Activated B cell treated with CpG ODN at 0.5 μM for 24 hours (primary cell): ENCODE measurements around the gene PGM2. TPM values are rescaled to one million over a fixed set of nuclear protein-coding genes. Genes with fewer than 3 reads are reported as not detected.

Experiments used
- ATAC-seq: fragments of 200-7000 bp; cut with Tn5 transposase; one replicate; pipeline ENCODE4 v1.10.0; 2021; ENCODE audit warnings: low read depth, mild to moderate bottlenecking, moderate library complexity
- CTCF ChIA-PET: fragments of 350-600 bp; sonication (Branson Sonifier 250); formaldehyde crosslinking; loops from one replicate; lab custom pipeline; 2021; ENCODE audit warnings: antibody characterized with exemption; lab: Charles Lee
- POLR2A ChIA-PET: fragments of 350-600 bp; sonication (Branson Sonifier 250); formaldehyde crosslinking; loops from one replicate; lab custom pipeline; 2021; ENCODE audit warnings: antibody characterized with exemption; lab: Charles Lee
- DNase-seq: peaks from one replicate; pipeline ENCODE4 v3.0.0; 2022
- H3K27ac Mint-ChIP-seq: one replicate; pipeline ENCODE4 v1.8.0; 2020; ENCODE audit warnings: mixed read lengths
- H3K27me3 Mint-ChIP-seq: one replicate; pipeline ENCODE4 v1.8.0; 2021; ENCODE audit warnings: mixed read lengths
- H3K36me3 Mint-ChIP-seq: one replicate; pipeline ENCODE4 v1.8.0; 2021; ENCODE audit warnings: low read depth, mixed read lengths
- H3K4me1 Mint-ChIP-seq: one replicate; pipeline ENCODE4 v1.8.0; 2021; ENCODE audit warnings: mixed read lengths
- H3K4me3 Mint-ChIP-seq: one replicate; pipeline ENCODE4 v1.8.0; 2020; ENCODE audit warnings: mild to moderate bottlenecking, mixed read lengths
- H3K9me3 Mint-ChIP-seq: one replicate; pipeline ENCODE4 v1.8.0; 2020; ENCODE audit warnings: mixed read lengths
- intact Hi-C: fragments of 100-400 bp; cut with micrococcal nuclease; formaldehyde crosslinking; loops from one replicate; pipeline ENCODE4 v1.15.1; 2024
- total RNA-seq: library from RNA; stranded (reverse); gene quantifications from 2 replicates; pipeline ENCODE4 v1.2.3, GENCODE V29; 2022
- TF ChIP-seq, protein P1 (sequence below): fragments of 200-600 bp; IDR thresholded peaks from one replicate; pipeline ENCODE4 v1.8.0; 2022; ENCODE audit warnings: antibody characterized with exemption, mild to moderate bottlenecking

PGM2 gene
- total RNA-seq, 1 donor from 2014 or later: 26.4 TPM

DNA sequence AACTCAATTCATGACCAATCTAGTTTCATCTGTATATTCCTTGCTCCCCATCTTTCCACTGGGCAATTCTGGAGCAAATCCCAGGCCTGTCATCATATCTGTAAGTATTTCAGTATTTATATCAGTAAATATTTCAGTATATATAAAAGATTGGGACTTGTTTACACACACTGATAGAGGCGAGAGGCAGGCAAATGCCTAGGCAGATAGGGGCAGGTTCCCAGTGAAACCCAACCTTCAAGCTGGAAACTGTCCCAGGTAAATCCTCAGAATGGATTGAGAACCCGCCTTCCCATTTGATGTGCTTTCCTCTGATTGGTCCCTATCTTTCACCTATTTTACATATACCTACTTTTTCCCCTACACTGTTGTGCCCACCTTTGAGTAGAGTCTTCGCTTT is 40.6 kb downstream of the PGM2 start:
- TF ChIP-seq, protein P1, sequence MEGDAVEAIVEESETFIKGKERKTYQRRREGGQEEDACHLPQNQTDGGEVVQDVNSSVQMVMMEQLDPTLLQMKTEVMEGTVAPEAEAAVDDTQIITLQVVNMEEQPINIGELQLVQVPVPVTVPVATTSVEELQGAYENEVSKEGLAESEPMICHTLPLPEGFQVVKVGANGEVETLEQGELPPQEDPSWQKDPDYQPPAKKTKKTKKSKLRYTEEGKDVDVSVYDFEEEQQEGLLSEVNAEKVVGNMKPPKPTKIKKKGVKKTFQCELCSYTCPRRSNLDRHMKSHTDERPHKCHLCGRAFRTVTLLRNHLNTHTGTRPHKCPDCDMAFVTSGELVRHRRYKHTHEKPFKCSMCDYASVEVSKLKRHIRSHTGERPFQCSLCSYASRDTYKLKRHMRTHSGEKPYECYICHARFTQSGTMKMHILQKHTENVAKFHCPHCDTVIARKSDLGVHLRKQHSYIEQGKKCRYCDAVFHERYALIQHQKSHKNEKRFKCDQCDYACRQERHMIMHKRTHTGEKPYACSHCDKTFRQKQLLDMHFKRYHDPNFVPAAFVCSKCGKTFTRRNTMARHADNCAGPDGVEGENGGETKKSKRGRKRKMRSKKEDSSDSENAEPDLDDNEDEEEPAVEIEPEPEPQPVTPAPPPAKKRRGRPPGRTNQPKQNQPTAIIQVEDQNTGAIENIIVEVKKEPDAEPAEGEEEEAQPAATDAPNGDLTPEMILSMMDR: no peak
- Mint-ChIP-seq H3K27me3 (no peaks in the 10 kb centered on the region), H3K9me3 (no peaks in the 10 kb centered on the region), H3K4me3 (no peak overlapping the region), H3K27ac (no peak overlapping the region), H3K4me1 (peaks cover 16% of the 10 kb centered on the region), H3K36me3 (peaks cover 25% of the 10 kb centered on the region)
- no peak for ATAC-seq
- intact Hi-C loops: no loop called here
- no peak for DNase-seq
- POLR2A ChIA-PET: no interaction called here
- CTCF ChIA-PET: no interaction called here

DNA sequence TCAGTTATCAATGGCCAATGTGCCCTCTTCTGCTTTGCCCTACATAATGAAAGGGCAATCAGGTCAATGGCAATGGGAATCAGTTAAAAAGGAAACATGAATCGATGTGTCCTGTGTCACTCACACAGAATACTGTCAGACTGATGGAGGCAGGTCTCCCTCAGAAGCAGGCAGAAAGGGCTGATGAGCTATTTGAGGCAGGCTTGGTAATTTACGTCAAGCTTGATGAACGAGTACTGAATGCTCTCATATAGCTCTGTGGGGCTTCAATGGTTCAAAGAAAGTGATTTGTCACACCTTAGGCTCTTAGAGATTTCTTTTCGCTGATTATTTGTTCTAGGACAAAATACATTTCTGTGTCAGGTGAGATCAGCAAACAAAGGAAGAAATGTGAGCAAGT is 41.8 kb downstream of the PGM2 start:
- intact Hi-C loops: no loop called here
- POLR2A ChIA-PET: no interaction called here
- H3K27ac Mint-ChIP-seq: no peak overlapping the region
- DNase-seq (no peak), ATAC-seq (no peak)
- H3K9me3 Mint-ChIP-seq: no peaks in the 10 kb centered on the region
- TF ChIP-seq, protein P1: no peak
- H3K27me3 Mint-ChIP-seq: no peaks in the 10 kb centered on the region
- H3K4me3 Mint-ChIP-seq: no peak overlapping the region
- H3K36me3 Mint-ChIP-seq: peaks cover 20% of the 10 kb centered on the region
- peaks cover 16% of the 10 kb centered on the region for H3K4me1 Mint-ChIP-seq
- CTCF ChIA-PET: no interaction called here

DNA sequence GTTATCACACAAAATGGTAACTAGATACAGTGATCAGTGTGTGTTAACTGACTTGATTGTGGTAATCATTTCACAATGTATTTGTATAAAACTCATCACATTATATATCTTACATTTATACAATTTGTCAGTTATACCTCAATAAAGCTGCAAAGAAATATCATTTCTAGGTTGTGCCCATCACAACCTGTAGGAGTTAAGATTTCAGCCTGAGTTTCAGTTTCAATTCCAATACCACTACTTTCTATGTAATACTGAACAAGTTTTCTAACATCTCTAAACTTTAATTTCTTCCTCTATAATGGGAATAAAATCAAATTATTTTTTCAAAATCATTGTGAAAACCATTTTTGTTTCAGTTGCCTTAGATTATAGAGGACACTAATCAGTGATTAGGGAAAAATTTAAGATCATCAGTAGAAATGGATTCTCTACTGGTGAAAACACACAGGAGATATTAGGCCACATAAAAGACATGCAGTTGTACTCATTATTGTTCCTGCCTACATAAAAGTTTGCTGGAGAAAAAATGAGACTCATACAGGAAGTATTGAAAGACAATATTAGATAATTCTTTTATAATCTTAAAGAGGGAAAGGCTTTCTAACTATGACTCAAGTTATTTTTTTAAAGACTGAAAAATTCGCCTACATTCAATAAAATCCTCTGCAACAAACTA is 46.0 kb downstream of the PGM2 start:
- Mint-ChIP-seq H3K27me3 (no peaks in the 10 kb centered on the region), H3K27ac (no peak overlapping the region), H3K4me3 (no peak overlapping the region), H3K4me1 (peaks cover 2% of the 10 kb centered on the region), H3K36me3 (peaks cover 7% of the 10 kb centered on the region), H3K9me3 (no peaks in the 10 kb centered on the region)
- ATAC-seq: no peak
- POLR2A ChIA-PET: interaction anchor here (1.0 kb wide), 1 partner anchor 19 kb away, joined by 5 read pairs; the partner anchor contains the start of gene TBC1D1
- no peak for DNase-seq
- intact Hi-C loops: loop anchor here (2.0 kb wide), 1 partner anchor 18 kb away; the partner anchor contains the start of gene TBC1D1
- CTCF ChIA-PET: interaction anchor here (1.5 kb wide), 1 partner anchor 106 kb away, joined by 3 read pairs; no protein-coding TSS in a partner anchor
- TF ChIP-seq, protein P1: no peak

DNA sequence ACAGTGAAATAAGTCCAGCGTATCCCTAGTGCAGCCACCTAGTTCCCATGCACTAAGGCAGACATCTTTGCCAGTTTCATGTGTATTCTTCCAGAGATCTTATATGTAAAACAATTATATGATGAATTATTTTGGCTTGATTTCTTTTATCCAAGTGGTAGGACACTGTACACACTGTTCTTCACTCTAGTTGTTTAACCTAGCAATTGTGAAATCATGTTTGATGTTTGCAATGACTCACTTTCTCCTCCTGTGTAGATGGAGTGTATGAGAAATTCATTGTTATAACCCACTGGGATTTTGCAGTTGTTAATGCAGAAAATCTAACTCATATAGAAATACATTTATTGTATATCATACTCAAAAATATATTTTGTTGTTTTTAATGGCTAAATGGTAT is 46.9 kb downstream of the PGM2 start:
- CTCF ChIA-PET: no interaction called here
- intact Hi-C loops: loop anchor here (2.0 kb wide), 1 partner anchor 17 kb away; the partner anchor contains the start of gene TBC1D1
- POLR2A ChIA-PET: interaction anchor here (0.5 kb wide), 1 partner anchor 37 kb away, joined by 7 read pairs; no protein-coding TSS in a partner anchor
- TF ChIP-seq, protein P1: no peak
- Mint-ChIP-seq H3K4me3 (no peak overlapping the region), H3K27ac (no peak overlapping the region), H3K4me1 (peaks cover 2% of the 10 kb centered on the region), H3K36me3 (peaks cover 2% of the 10 kb centered on the region), H3K27me3 (no peaks in the 10 kb centered on the region), H3K9me3 (no peaks in the 10 kb centered on the region)
- DNase-seq (no peak), ATAC-seq (no peak)

DNA sequence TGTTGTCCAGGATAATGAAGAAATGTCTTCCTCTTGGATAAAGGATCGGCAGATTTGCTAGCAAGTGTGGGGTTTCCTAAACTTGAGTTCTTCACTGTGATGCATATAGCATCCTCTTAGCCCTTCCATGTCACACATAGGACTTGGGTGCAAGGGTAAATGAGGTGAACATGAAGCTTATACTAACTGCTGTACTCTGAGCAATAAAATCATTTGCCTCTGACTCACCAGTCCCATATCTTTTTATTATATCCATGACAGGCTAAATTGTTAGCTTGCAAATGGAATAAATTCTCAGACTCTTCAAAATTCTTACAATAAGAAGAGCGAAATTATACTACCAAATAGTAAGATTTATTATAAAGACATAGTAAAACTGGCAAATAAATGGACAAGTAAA is 49.7 kb downstream of the PGM2 start:
- TF ChIP-seq, protein P1: no peak
- no peak for ATAC-seq
- Mint-ChIP-seq H3K4me1 (peaks cover 15% of the 10 kb centered on the region), H3K9me3 (no peaks in the 10 kb centered on the region), H3K27ac (no peak overlapping the region), H3K27me3 (no peaks in the 10 kb centered on the region), H3K4me3 (no peak overlapping the region), H3K36me3 (no peaks in the 10 kb centered on the region)
- CTCF ChIA-PET: no interaction called here
- POLR2A ChIA-PET: interaction anchor here (1.4 kb wide), 1 partner anchor 15 kb away, joined by 4 read pairs; the partner anchor contains the start of gene TBC1D1
- no peak for DNase-seq
- intact Hi-C loops: no loop called here
